HG03280 (cell line): ENCODE measurements around the gene CLIC4.
"Not testable (repeated sequence)": the region's sequence is repeated elsewhere in the genome, so short reads cannot be mapped to it uniquely, and the experiment has no call there.

ENCODE experiments used
- ATAC-seq: cut with Tn5 transposase; IDR thresholded peaks from one replicate; pipeline ENCODE4 v1.9.1; 2021; ENCODE audit warnings: mild to moderate bottlenecking, moderate library complexity; ENCODE audit not compliant: unreplicated experiment

CLIC4 gene

DNA sequence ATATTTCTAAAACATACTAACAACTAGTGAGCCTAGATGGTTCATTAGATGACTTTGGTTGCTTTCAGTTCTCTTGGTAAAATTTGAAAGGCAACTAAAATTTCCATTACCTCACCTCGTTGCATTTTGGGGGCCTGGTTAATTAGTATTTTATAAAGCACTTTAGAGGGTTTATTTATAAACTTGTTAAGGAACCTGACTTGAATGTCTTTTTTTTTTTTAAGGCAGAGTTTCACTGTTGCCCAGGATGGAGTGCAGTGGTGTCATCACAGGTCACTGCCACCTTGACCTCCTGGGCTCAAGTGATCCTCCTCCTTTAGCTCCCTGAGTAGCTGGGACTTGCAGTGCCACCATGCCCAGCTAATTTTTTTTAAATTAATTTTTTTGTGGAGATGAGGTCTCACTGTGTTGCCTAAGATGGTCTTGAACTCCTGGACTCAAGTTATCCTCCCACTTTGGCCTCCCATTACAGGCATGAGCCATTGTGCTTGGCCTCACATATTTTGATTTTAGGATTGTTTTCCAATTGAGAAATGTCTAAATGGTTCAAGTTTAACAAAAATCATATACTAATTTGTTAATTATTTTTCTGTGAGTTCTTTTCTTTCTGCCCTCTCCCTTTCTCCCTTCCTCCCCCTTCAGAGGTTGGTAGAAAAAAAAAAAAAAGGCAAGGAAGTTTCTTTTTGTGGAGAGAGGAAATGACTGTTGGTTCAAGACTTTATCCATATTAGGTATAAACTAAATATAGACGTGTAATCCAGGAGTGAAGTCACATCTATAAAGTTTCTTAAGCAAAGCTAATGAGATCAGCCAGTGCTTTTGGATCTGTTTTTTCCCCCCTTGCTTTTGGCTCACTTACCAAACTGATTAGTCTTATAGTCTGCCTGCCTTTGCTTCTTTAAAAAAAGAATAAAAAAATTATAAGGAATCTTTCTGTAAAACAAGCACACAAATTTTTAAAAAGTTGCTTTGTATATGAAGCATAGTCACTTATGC, 24.7 kb downstream of the CLIC4 start:
- ATAC-seq: no peak

DNA sequence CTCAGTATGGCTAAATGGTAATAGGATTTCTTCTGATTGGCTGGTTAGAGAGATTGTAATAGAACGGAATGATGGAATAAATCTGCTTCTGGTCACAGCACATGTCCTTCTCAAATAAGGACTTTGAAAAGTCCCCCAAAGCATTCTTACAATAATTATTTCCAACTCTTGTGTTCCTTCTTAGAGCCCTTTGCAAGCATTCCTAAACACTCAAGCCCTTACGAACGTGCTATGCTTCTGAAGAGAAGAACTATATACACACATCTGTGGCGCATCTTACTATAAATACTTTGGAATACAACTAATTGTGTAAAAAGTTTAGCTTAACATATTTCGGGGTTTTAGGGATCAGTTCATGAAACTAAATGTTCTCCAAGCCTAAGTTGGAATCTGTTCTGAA, 25.6 kb downstream of the CLIC4 start:
- no peak for ATAC-seq

DNA sequence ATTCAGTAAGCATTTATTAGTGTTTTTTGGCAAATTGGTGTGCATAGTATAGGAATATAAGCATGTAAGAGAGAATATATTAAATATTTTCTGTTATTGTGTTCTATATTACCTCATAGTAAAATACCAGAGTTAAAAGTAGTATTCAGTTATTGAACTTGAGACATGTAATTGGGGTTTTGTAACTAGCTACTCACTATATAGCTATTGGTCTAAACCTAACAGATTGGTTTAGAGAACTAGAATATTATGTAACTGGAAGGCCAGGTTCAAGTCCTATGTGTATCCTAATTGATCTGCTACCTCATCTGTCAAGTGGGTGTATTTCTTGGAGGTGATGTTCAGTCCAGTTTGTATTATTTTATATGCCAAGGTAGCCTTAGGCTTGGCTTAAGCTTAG, 26.3 kb downstream of the CLIC4 start:
- no peak for ATAC-seq

DNA sequence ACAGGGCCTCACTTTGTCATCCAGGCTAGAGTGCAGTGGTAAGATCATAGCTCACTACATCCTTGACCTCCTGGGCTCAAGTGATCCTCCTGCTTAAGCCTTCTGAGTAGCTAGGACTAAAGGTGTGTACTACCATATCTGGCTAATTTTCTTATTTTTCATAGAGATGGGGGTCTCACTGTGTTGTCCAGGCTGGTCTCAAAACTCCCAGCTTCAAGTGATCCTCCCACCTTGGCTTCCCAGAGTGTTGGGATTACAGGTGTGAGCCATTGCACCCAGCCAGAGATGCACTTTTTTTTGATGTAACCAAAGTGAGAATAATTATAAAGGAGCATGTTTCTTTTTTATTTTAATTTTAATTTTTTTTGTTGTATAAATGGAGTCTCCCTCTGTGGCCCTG, 28.4 kb downstream of the CLIC4 start:
- no peak for ATAC-seq

- no peak for ATAC-seq
Measured at GRCh38 chr1:24775348-24775747, 30.1 kb downstream of the CLIC4 start.

GRCh38 chr1:24775916-24776315, 30.7 kb downstream of the CLIC4 start:
- no peak for ATAC-seq

GRCh38 chr1:24776821-24777220, 31.6 kb downstream of the CLIC4 start:
- ATAC-seq: no peak

- ATAC-seq: no peak
Measured at GRCh38 chr1:24778141-24778540, 32.9 kb downstream of the CLIC4 start.

DNA sequence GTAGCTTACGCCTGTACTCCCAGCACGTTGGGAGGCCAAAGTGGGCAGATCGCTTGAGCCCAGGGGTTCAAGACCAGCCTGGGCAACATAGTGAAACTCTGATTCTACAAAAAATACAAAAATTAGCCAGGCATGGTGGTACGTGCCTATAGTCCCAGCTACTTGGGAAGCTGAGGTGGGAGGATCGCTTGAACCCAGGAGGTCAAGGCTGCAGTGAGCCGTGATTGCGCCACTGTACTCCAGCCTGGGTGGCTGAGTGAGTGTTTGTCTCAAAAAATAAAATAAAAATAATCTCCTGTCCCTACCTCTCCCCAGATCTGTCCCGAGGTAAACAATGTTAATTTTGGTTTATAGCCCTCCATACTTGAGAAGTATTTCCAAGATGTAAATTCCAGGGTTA, 34.0 kb downstream of the CLIC4 start:
- ATAC-seq: not testable (repeated sequence)

DNA sequence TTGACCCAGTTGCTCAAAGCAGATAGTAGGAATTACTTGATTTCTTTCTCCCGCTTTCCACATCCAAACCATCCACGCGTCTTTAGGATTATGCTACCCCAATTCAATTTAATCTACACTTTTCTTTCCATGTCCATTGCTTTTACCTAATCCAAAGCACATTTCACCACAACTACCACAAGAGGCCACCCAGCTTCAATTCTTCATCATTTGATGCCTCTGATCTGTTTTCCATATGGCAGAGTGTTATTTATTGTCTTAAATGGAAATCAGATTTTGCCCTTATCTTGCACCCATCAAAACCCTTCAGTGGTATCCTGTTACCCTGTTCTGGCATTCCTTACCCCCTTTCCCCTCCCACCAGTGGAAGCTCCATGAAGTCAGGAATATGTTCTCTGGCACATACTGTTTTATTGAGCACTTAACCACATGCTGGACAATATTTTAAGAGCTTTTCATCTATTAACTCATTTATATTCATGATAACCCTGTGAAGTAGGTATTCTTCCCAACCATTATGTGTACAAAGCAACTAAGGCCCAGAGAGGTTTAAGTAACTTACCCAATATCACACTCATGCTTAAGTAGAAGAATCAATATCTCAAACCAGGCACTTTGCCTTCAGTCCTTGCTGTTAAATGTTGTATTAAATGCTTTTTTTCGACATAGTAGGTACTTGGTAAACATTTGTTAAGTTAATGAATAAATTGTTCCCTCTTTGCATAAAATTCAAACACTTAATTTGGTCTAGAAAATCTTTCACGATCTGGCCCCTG, 34.6 kb downstream of the CLIC4 start:
- no peak for ATAC-seq

DNA sequence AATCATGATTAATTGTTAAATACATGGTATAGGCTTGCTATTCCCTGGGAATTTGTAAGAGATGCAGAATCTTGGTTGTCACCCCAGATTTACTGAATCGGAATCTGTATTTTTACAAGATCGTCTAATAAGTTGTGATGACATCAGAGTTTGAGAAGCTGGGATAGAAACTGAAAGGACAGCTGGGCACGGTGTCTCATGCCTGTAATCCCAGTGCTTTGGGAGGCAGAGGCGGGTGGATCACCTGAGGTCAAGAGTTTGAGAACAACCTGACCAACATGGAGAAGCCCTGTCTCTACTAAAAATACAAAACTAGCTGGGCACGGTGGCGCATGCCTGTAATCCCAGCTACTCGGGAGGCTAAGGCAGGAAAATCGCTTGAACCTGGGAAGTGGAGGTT, 35.4 kb downstream of the CLIC4 start:
- not testable (repeated sequence) for ATAC-seq

GRCh38 chr1:24782689-24783088, 37.4 kb downstream of the CLIC4 start:
- no peak for ATAC-seq

DNA sequence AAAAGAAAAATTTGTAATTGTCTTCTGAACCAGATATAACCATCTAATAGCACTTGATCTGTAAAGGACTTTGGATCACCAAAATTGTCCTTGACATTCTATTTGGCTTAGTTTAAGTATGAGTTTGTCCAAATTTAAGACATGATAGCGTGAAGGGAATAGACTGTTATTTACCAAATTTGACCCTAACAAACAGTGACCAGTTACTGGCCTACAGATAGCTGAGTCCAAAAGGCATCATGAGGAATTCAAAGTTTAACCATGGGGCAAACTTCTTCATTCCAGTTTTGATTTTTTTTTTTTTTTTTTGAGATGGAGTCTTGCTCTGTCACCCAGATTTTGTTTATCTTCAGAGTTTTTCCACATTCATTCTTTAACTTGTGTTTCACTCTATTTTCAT, 38.5 kb downstream of the CLIC4 start:
- no peak for ATAC-seq

DNA sequence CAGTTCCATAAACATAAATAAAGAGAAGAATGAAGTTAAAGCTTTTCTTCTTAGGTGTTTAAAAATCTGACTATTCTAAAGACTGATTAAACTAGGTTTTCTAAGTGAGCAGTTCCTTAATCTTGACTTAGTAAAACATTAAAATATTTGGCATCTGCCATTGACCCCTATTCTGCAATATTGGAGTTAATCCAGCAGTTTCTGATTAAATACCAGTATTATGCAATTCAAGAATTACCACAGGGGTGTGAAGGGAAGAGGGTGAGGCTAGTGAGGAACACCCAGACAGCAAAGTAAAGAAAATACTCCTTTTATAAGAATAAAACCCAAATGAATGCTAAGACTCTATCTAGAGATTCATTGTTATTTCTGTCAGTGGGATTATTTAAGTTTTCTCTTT, 40.9 kb downstream of the CLIC4 start:
- ATAC-seq: no peak

GRCh38 chr1:24790490-24790889, 45.2 kb downstream of the CLIC4 start:
- ATAC-seq: no peak

GRCh38 chr1:24793447-24794129, 48.3 kb downstream of the CLIC4 start:
- no peak for ATAC-seq

- not testable (repeated sequence) for ATAC-seq
Measured at GRCh38 chr1:24794130-24794502, 48.9 kb downstream of the CLIC4 start.

DNA sequence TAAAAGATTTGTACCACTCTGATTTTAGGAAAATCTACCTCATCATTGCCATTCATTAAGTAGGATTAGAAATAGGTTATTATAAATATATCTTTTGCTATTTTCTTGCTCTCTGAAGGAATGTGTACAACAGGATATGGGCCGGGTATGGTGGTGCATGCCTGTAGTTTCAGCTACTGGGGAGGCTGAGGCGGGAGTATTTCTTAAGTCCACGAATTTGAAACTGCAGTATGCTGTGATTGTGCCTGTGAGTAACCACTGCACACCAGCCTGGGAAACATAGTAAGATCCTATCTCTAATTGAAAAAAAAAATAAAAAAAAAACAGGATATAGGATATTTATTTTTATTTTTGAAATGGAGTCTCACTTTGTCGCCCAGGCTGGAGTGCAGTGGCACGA, 50.0 kb downstream of the CLIC4 start:
- no peak for ATAC-seq

GRCh38 chr1:24796524-24796923, 51.3 kb downstream of the CLIC4 start:
- no peak for ATAC-seq

DNA sequence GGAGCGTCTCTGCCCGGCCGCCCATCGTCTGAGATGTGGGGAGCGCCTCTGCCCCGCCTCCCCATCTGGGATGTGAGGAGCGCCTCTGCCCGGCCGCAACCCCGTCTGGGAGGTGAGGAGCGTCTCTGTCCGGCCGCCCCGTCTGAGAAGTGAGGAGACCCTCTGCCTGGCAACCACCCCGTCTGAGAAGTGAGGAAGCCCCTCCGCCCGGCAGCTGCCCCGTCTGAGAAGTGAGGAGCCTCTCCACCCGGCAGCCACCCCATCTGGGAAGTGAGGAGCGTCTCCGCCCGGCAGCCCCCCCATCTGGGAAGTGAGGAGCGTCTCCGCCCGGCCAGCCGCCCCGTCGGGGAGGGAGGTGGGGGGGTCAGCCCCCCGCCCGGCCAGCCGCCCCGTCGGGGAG, 54.0 kb downstream of the CLIC4 start:
- not testable (repeated sequence) for ATAC-seq

GRCh38 chr1:24801176-24801575, 55.9 kb downstream of the CLIC4 start:
- no peak for ATAC-seq
